Tibial nerve (tissue), 4 donors: ENCODE measurements around the gene DAB1. TPM values are rescaled to one million over a fixed set of nuclear protein-coding genes. Genes with fewer than 3 reads are reported as not detected.

Experiments used
- DNase-seq, 2 donors: peaks; one replicate each; pipeline ENCODE4 v3.0.0-alpha.2; 2019; ENCODE audit warnings: low spot score in 2 of 2
- H3K27ac ChIP-seq, 4 donors: fragments of 200-600 bp; sonication (generic) in 3 of 4; one replicate each; pipeline ENCODE4 v1.5.1; 2017 to 2019; ENCODE audit warnings: mild to moderate bottlenecking in 1 of 4
- H3K27me3 ChIP-seq, 2 donors: fragments of 200-600 bp; sonication (generic) in 1 of 2; one replicate each; pipeline versions ENCODE4 v1.5.1 to v1.6.0; 2017 to 2019
- H3K36me3 ChIP-seq, 3 donors: fragments of 200-600 bp; sonication (generic); one replicate each; pipeline ENCODE4 v1.5.1; 2018 to 2019
- H3K4me1 ChIP-seq, 4 donors: fragments of 200-600 bp; sonication (generic) in 3 of 4; one replicate each; pipeline ENCODE4 v1.5.1; 2017 to 2019
- H3K4me3 ChIP-seq, 4 donors: fragments of 200-600 bp; sonication (generic) in 3 of 4; one replicate each; pipeline ENCODE4 v1.5.1; 2017 to 2019; ENCODE audit warnings: mild to moderate bottlenecking in 1 of 4, moderate library complexity in 1 of 4
- H3K9me3 ChIP-seq, 4 donors: fragments of 200-600 bp; sonication (generic) in 3 of 4; one replicate each; pipeline ENCODE4 v1.5.1; 2017 to 2019
- CTCF ChIP-seq, 5 experiments: fragments of 200-600 bp in 3 of 5; fragments of 450-650 bp in 2 of 5; sonication (generic) in 3 of 5; IDR thresholded peaks; one replicate each; pipeline ENCODE4 v1.5.1; 2016 to 2019; ENCODE audit warnings: antibody characterized with exemption in 5 of 5, mild to moderate bottlenecking in 3 of 5, moderate library complexity in 2 of 5
- EP300 ChIP-seq, 2 donors: sonication (generic); formaldehyde crosslinking; IDR thresholded peaks; one replicate each; pipeline ENCODE4 v1.6.1; 2017; ENCODE audit warnings: antibody characterized with exemption in 2 of 2, mild to moderate bottlenecking in 1 of 2
- POLR2A ChIP-seq, 2 donors: fragments of 450-650 bp; IDR thresholded peaks; one replicate each; pipeline ENCODE4 v1.6.1; 2017; ENCODE audit warnings: antibody characterized with exemption in 2 of 2, mild to moderate bottlenecking in 2 of 2, moderate library complexity in 2 of 2
- WGBS, 2 donors: methylation state at CpG; one replicate each; pipeline ENCODE4 v1.1.5; 2018; 5-methylcytosine and 5-hydroxymethylcytosine counted together
- total RNA-seq, 4 donors: library from RNA; depleted of rRNA; stranded (reverse); fragments of >200 nt; gene quantifications; one replicate each; pipeline ENCODE4 v1.1.0, GENCODE V29; 2016

Gene DAB1
- total RNA-seq, 4 donors from 2014 or later: 4.0 to 8.3 (median 4.4) TPM

GRCh38 chr1:57282411-57282810 lies 141.4 kb downstream of the DAB1 start:
- H3K36me3 ChIP-seq: no peaks in the 10 kb centered on the region
- no peak for TF ChIP-seq CTCF (IDR thresholded peaks at IDR 0.05)
- no peak for TF ChIP-seq POLR2A (IDR thresholded peaks at IDR 0.05)
- no peak for TF ChIP-seq EP300 (IDR thresholded peaks at IDR 0.05)
- DNase-seq: no peak
- WGBS, 2 donors: 47 to 58% methylated on average over 2 of the region's 2 CpGs
- no peak overlapping the region for H3K27ac ChIP-seq
- no peaks in the 10 kb centered on the region for H3K9me3 ChIP-seq
- no peaks in the 10 kb centered on the region for H3K4me1 ChIP-seq
- H3K4me3 ChIP-seq: no peak overlapping the region
- H3K27me3 ChIP-seq: no peaks in the 10 kb centered on the region

- Histone ChIP-seq H3K27me3 (no peaks in the 10 kb centered on the region), H3K4me1 (no peaks in the 10 kb centered on the region), H3K27ac (no peak overlapping the region), H3K36me3 (no peaks in the 10 kb centered on the region), H3K4me3 (no peak overlapping the region), H3K9me3 (no peaks in the 10 kb centered on the region)
- TF ChIP-seq EP300 (IDR thresholded peaks at IDR 0.05): no peak
- 73 to 79% methylated on average over 5 of the region's 5 CpGs for WGBS, 2 donors
- no peak for DNase-seq
These were observed 142.5 kb downstream of the DAB1 start for GRCh38 chr1:57281324-57281723.

GRCh38 chr1:57279909-57280666 lies 143.8 kb downstream of the DAB1 start:
- DNase-seq: no peak
- WGBS, 2 donors: 58 to 62% methylated on average over 3 of the region's 3 CpGs

GRCh38 chr1:57278558-57278957 lies 145.3 kb downstream of the DAB1 start:
- WGBS, 2 donors: 89 to 94% methylated on average over 3 of the region's 3 CpGs
- H3K27me3 ChIP-seq: no peaks in the 10 kb centered on the region
- H3K36me3 ChIP-seq: no peaks in the 10 kb centered on the region
- no peak overlapping the region for H3K4me3 ChIP-seq
- DNase-seq: no peak
- no peaks in the 10 kb centered on the region for H3K9me3 ChIP-seq
- TF ChIP-seq EP300 (IDR thresholded peaks at IDR 0.05): no peak
- no peak for TF ChIP-seq POLR2A (IDR thresholded peaks at IDR 0.05)
- no peak for TF ChIP-seq CTCF (IDR thresholded peaks at IDR 0.05)
- no peak overlapping the region for H3K27ac ChIP-seq
- no peaks in the 10 kb centered on the region for H3K4me1 ChIP-seq

More at GRCh38 chr1:57279909-57280666, 143.8 kb downstream of the DAB1 start:
- TF ChIP-seq EP300 (IDR thresholded peaks at IDR 0.05) (no peak), POLR2A (IDR thresholded peaks at IDR 0.05) (no peak), CTCF (IDR thresholded peaks at IDR 0.05) (no peak)
- H3K4me3 ChIP-seq: no peak overlapping the region
- no peaks in the 10 kb centered on the region for H3K9me3 ChIP-seq
- no peaks in the 10 kb centered on the region for H3K36me3 ChIP-seq
- H3K4me1 ChIP-seq: no peaks in the 10 kb centered on the region
- no peak overlapping the region for H3K27ac ChIP-seq
- H3K27me3 ChIP-seq: no peaks in the 10 kb centered on the region

- DNase-seq: no peak
- TF ChIP-seq CTCF (IDR thresholded peaks at IDR 0.05) (no peak), EP300 (IDR thresholded peaks at IDR 0.05) (no peak), POLR2A (IDR thresholded peaks at IDR 0.05) (no peak)
- Histone ChIP-seq H3K4me3 (no peak overlapping the region), H3K4me1 (no peaks in the 10 kb centered on the region), H3K9me3 (no peaks in the 10 kb centered on the region), H3K36me3 (no peaks in the 10 kb centered on the region), H3K27ac (no peak overlapping the region), H3K27me3 (no peaks in the 10 kb centered on the region)
- WGBS, 2 donors: 90% methylated on average over 2 of the region's 2 CpGs
These were observed 146.2 kb downstream of the DAB1 start for GRCh38 chr1:57277681-57278080.
